GM12872 (cell line): ENCODE measurements around the gene MPDZ.

Experiments
- CTCF ChIP-seq: IDR thresholded peaks from 3 replicates; pipeline ENCODE4 v1.5.1; 2011; ENCODE audit warnings: low read depth, mild to moderate bottlenecking, low read length, moderate library complexity; ENCODE audit not compliant: insufficient read depth

Gene MPDZ

GRCh38 chr9:13078164-13078563 lies 201.3 kb downstream of the MPDZ start:
- TF ChIP-seq CTCF: no peak

DNA sequence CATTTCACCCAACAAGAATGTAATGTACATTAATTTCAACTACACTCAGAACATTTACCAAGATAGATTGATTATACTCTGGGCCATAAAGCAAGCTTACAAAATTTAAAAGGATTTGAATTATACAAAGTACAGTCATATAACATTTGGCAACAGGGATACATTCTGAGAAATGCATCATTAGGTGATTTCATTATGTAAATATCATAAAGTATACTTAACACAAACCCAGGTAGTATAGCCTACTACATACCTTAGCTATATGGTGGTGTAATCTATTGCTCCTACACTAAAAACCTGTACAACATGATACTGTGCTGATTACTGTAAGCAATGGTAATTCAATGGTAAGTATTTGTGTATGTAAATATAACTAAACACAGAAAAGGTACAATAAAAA lies 202.9 kb downstream of the MPDZ start:
- no peak for TF ChIP-seq CTCF

GRCh38 chr9:13071921-13072320 lies 207.6 kb downstream of the MPDZ start:
- TF ChIP-seq CTCF: no peak

DNA sequence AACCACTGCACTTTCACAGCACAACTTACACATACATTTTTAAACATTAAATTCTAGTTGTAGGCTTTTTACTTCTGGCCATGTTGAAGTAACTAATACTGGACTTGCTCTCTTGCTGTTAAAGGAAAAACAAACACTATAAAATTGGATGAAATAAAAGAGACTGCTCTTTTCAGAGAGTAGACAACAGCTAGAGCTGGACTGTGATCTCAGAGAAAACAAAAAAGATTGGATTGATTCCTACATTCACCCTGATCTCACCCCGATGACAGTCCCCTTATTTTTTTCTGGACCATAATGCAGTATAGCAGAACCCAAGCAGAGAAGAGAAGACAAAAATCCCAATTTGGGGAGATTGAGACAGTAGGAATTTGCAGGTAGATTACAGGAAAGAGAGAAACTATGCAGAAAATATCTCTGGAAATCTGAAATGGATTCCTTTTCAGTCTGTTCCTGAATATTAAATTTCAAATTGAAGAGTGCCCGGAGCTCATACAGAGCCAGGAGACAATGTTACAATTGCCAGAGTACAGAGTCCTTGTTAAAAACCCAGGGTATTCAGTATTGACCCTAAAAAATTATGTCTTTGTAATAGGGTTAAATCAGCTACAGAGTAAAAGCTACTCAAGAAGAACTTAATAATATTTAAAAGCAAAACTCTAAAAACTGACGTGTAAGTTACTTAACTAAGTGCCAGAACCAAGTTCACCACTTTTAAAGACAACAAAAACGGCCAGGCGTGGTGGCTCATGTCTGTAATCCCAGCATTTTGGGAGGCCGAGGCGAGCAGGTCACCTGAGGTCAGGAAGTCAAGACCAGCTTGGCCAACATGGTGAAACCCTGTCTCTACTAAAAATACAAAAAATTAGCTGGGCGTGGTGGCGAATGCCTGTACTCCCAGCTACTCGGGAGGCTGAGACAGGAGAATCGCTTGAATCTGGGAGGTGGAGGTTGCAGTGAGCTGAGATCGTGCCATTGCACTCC lies 208.6 kb downstream of the MPDZ start:
- TF ChIP-seq CTCF: no peak

DNA sequence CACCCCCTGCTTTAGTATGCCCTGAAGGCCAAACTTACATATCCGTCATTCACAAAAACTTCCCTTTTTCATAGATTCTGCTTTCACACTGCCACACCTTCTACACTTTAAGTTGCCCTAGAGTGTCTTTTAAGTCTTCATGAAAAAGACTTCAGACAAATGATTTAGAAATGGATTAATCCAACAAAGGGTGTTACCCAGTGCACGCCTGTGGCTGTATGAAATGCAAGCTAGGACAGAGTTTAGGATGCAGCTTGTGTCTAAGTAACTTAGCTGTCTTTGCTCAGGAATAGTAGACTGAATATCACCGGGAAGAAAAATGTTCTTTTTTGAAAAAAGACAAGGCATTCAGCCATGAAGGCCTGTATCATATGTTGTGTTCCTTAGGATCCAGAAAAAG lies 210.0 kb downstream of the MPDZ start:
- TF ChIP-seq CTCF: no peak

DNA sequence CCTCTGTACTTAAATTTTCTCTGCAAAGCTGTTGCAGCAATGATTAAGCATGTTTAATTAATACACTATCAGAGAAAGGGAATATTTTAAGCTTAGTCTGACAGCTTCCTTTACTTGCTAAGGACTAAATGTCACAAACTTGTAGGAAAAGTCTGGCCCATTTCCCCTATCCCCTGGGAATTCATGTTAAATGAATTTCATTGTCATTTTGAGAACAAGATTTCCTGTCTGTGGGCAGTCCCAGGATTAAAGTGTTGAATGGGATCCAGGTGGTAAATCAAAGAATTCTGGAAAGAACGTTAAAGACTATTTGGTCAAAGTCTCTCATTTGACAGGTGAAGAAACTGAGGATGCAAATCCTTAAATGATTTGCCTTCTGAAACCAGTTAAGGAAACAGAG lies 214.8 kb downstream of the MPDZ start:
- no peak for TF ChIP-seq CTCF

DNA sequence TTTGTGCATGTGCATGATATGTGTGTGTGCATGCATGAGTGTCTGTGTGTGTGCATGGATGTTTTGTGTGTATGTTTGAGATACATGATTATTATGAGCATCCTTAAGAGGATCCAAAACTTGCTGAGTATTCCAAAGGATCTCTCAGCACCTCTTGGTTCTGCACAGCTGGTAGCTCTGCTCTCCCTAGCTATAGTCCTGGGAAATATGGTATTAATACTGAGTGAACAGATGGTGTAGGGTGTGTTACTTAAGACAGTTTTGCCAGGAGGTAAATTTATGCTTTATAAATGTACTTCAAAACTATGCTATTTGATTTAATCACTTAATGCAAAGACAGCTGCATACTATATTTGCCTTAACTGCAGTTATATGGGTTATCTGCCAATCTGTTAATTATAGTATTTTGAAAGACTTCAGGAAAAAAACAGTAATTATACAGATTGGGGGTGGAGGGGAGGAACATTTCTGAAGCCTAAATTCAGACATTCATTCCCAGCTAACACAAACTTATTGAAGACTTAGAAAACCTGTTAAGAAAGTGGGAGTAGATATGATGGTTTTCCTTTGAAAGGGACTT lies 215.5 kb downstream of the MPDZ start:
- TF ChIP-seq CTCF: no peak
